GM23338 (cell line): ENCODE data around the gene THSD4. TPM values are rescaled to one million over a fixed set of nuclear protein-coding genes. Genes with fewer than 3 reads are reported as not detected.

Source experiments
- ATAC-seq: fragments of 200-7000 bp; cut with Tn5 transposase; 3 replicates; pipeline ENCODE4 v1.9.1; 2020
- DNase-seq: peaks from one replicate; pipeline ENCODE4 v3.0.0-alpha.2; 2015; ENCODE audit warnings: low spot score
- H2AFZ ChIP-seq: fragments of 200-600 bp; sonication (generic); 2 replicates; pipeline ENCODE4 v1.8.0; 2016; ENCODE audit warnings: antibody characterized with exemption, mild to moderate bottlenecking, moderate library complexity
- H3F3A ChIP-seq: fragments of 200-600 bp; sonication (generic); replicated peaks from 2 replicates; pipeline ENCODE4 v1.8.0; 2017; ENCODE audit warnings: antibody characterized with exemption, mixed run types, low read depth
- H3K27ac ChIP-seq: fragments of 200-600 bp; sonication (generic); 2 replicates; pipeline ENCODE4 v1.6.1; 2016; ENCODE audit warnings: low read depth
- H3K27me3 ChIP-seq: fragments of 200-600 bp; sonication (generic); 2 replicates; pipeline ENCODE4 v1.8.0; 2016; ENCODE audit warnings: mild to moderate bottlenecking, mixed run types, moderate library complexity; ENCODE audit not compliant: insufficient read depth
- H3K36me3 ChIP-seq: fragments of 200-600 bp; sonication (generic); 2 replicates; pipeline ENCODE4 v1.8.0; 2016; ENCODE audit warnings: mild to moderate bottlenecking; ENCODE audit not compliant: insufficient read depth
- H3K4me1 ChIP-seq: fragments of 200-600 bp; sonication (generic); 2 replicates; pipeline ENCODE4 v1.8.0; 2016; ENCODE audit warnings: mild to moderate bottlenecking, moderate library complexity; ENCODE audit not compliant: insufficient read depth
- H3K4me2 ChIP-seq: fragments of 200-600 bp; sonication (generic); 2 replicates; pipeline ENCODE4 v1.7.1; 2017; ENCODE audit warnings: mixed run types
- H3K4me3 ChIP-seq: fragments of 200-600 bp; sonication (generic); 2 replicates; pipeline ENCODE4 v1.6.1; 2016; ENCODE audit warnings: mixed run types
- H3K79me2 ChIP-seq: fragments of 200-600 bp; sonication (generic); replicated peaks from 2 replicates; pipeline ENCODE4 v1.8.0; 2017; ENCODE audit warnings: mild to moderate bottlenecking; ENCODE audit not compliant: insufficient read depth
- H3K9me2 ChIP-seq: fragments of 200-600 bp; sonication (generic); 2 replicates; pipeline ENCODE4 v1.8.0; 2017; ENCODE audit not compliant: insufficient read depth
- H4K20me1 ChIP-seq: fragments of 200-600 bp; sonication (generic); replicated peaks from 2 replicates; pipeline ENCODE4 v1.8.0; 2017; ENCODE audit warnings: mild to moderate bottlenecking; ENCODE audit not compliant: insufficient read depth
- H3K27ac Mint-ChIP-seq: 2 replicates; pipeline ENCODE4 v1.8.0; 2020; ENCODE audit warnings: inconsistent platforms, mild to moderate bottlenecking, moderate library complexity, mixed read lengths
- H3K27me3 Mint-ChIP-seq: 3 replicates; pipeline ENCODE4 v1.8.0; 2022; ENCODE audit warnings: low read depth, mild to moderate bottlenecking, moderate library complexity, mixed read lengths, inconsistent platforms; ENCODE audit not compliant: insufficient read depth, poor library complexity
- H3K36me3 Mint-ChIP-seq: 3 replicates; pipeline ENCODE4 v1.8.0; 2021; ENCODE audit warnings: low read depth, mild to moderate bottlenecking, inconsistent platforms, moderate library complexity, mixed read lengths
- H3K4me1 Mint-ChIP-seq: 3 replicates; pipeline ENCODE4 v1.8.0; 2020; ENCODE audit warnings: mild to moderate bottlenecking, inconsistent platforms, mixed read lengths
- H3K4me3 Mint-ChIP-seq: 3 replicates; pipeline ENCODE4 v1.8.0; 2021; ENCODE audit warnings: moderate library complexity, mild to moderate bottlenecking, inconsistent platforms, mixed read lengths
- H3K9me3 Mint-ChIP-seq: 3 replicates; pipeline ENCODE4 v1.8.0; 2020; ENCODE audit warnings: moderate library complexity, mild to moderate bottlenecking, inconsistent platforms, mixed read lengths
- ETS1 ChIP-seq: IDR thresholded peaks from 2 replicates; pipeline ENCODE4 v1.6.1; 2016; ENCODE audit warnings: antibody characterized with exemption
- EZH2 ChIP-seq: fragments of 200-600 bp; sonication (generic); IDR thresholded peaks from one replicate; pipeline ENCODE4 v1.8.0; 2017; ENCODE audit warnings: antibody characterized with exemption, mild to moderate bottlenecking, low read depth; ENCODE audit not compliant: unreplicated experiment
- EZH2phosphoT487 ChIP-seq: fragments of 200-600 bp; sonication (generic); IDR thresholded peaks from one replicate; pipeline ENCODE4 v1.8.1; 2018; ENCODE audit warnings: antibody characterized with exemption; ENCODE audit not compliant: unreplicated experiment
- JUNB ChIP-seq: IDR thresholded peaks from one replicate; pipeline ENCODE4 v1.6.1; 2016; ENCODE audit warnings: antibody characterized with exemption; ENCODE audit not compliant: unreplicated experiment
- NANOG ChIP-seq: IDR thresholded peaks from 2 replicates; pipeline ENCODE4 v1.6.1; 2016; ENCODE audit warnings: antibody characterized with exemption, borderline replicate concordance
- POLR2AphosphoS5 ChIP-seq: IDR thresholded peaks from 2 replicates; pipeline ENCODE4 v1.6.1; 2016; ENCODE audit warnings: antibody characterized with exemption, low read depth
- STAT1 ChIP-seq: IDR thresholded peaks from one replicate; pipeline ENCODE4 v1.6.1; 2016; ENCODE audit warnings: antibody characterized with exemption; ENCODE audit not compliant: unreplicated experiment
- ZNF114 ChIP-seq: fragments of 250-450 bp; sonication (Bioruptor Pico); IDR thresholded peaks from 2 replicates; pipeline ENCODE4 v1.5.0; 2020; ENCODE audit warnings: mild to moderate bottlenecking, moderate library complexity
- ZNF462 ChIP-seq: fragments of 250-450 bp; sonication (Bioruptor Pico); IDR thresholded peaks from 2 replicates; pipeline ENCODE4 v1.5.0; 2020; ENCODE audit warnings: mild to moderate bottlenecking, moderate library complexity
- polyA plus RNA-seq: library from polyadenylated mRNA; unstranded; fragments of >200 nt; fragmentation: Nextera tagmentation; extraction: Ambion mirVana; gene quantifications from 2 replicates; pipeline ENCODE4 v1.2.1, GENCODE V29; 2016
- total RNA-seq: library from RNA; depleted of rRNA; stranded (reverse); fragments of >200 nt; shearing (Covaris generic); gene quantifications from 2 replicates; pipeline ENCODE4 v1.2.3, GENCODE V29; 2014

The THSD4 gene
- total and polyA plus RNA-seq, 2 experiments from 2014 or later: 2.0 to 7.4 TPM

GRCh38 chr15:71455107-71455506, 339.8 kb downstream of the THSD4 start (continued):
- no peak for TF ChIP-seq ZNF462 (CRISPR knock-in tag)
- TF ChIP-seq STAT1: no peak
- TF ChIP-seq POLR2AphosphoS5: no peak
- TF ChIP-seq NANOG: no peak

DNA sequence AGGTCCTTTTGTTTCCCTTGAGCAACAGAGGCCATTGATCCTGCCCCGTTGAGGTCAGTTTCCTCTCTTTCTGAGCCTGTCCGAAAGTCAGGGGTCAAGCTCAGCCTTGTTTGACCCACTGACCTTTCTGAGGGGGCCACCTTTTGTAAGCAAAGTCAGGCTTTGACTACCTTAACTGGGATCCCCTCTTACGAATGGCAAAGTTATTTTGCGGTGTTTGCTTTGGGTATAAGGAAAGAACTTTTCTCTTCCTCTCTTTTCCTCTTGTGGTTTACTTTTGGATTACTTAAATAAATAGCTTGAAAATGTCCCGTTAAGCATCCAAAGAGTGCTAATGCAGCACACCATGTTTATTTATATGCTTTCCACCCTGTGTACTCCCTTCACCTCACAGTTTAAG, 340.6 kb downstream of the THSD4 start:
- Mint-ChIP-seq H3K27me3 (no peaks in the 10 kb centered on the region), H3K4me3 (no peak overlapping the region), H3K36me3 (no peaks in the 10 kb centered on the region), H3K4me1 (peaks cover 13% of the 10 kb centered on the region; the same call in 2 of the 3 replicates), H3K9me3 (no peaks in the 10 kb centered on the region), H3K27ac (no peak overlapping the region)
- H3K4me1 ChIP-seq: no peaks in the 10 kb centered on the region
- H3F3A ChIP-seq: no peaks in the 10 kb centered on the region
- no peak overlapping the region for H2AFZ ChIP-seq
- no peak overlapping the region for H3K27ac ChIP-seq
- no peaks in the 10 kb centered on the region for H3K27me3 ChIP-seq
- DNase-seq (no peak), ATAC-seq (no peak)
- H3K9me2 ChIP-seq: no peaks in the 10 kb centered on the region
- no peaks in the 10 kb centered on the region for H3K79me2 ChIP-seq
- H3K36me3 ChIP-seq: no peaks in the 10 kb centered on the region
- no peaks in the 10 kb centered on the region for H4K20me1 ChIP-seq
- no peak overlapping the region for H3K4me2 ChIP-seq
- no peak overlapping the region for H3K4me3 ChIP-seq
- TF ChIP-seq EZH2 (no peak), EZH2phosphoT487 (no peak), ZNF114 (CRISPR knock-in tag) (no peak), ETS1 (no peak), POLR2AphosphoS5 (no peak), JUNB (no peak), ZNF462 (CRISPR knock-in tag) (no peak), NANOG (no peak)
